CD4-positive, alpha-beta T cell treated with Interleukin-4 for 1 hour (primary cell): ENCODE measurements around the gene AGBL5.
A peak's percentile ranks its signal among the peaks of the same experiment; 100 is the strongest.

Experiments used
- DNase-seq, 2 donors: peaks; one replicate each; pipeline ENCODE4 v3.0.0-alpha.2; 2020 to 2022

The AGBL5 gene

DNA sequence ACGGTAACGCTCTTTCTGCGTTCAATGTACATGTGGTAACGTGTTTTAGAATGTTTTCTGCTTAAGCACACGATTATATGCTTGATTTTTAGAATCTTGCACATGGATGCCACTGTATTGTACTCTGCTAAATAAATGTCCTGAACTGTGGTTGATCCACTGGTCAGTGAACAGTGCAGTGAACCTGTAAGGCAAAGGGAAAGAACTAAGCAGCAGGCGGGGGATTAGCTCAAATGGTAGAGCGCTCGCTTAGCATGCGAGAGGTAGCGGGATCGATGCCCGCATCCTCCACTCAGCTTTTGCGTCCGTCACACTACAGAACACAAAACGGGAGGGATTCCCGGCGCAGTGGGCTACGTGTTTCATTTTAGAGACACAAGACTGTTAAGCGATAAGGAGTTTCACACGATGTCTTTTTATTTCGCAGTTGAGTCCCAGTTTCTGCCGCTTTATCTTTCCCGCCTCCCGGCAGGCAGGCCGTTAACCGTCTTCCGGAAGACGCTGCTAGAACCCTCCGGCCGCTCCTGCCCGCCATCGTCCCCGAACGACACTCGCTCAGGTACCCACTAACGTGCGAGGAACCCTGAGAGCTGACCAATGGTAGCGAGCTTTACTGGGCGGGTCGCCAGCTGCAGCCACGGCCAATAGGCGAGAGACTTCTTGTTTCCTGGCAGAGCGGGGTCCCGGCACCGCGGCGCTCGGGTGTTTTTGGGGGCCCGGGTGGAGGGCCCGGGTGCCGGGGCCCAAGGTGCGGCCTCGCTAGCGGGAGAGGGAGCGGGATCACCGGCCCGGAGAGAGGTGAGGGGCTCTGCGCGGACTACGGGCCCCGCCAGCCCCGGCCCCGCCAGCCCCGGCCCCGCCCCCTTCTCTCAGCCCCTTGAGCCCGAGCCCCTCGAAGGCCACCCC is at the start of gene AGBL5:
Gene AGBL5 (plus strand): TSS at position 673 of the 906 bp plus-strand sequence. CDS start 1,291 bp downstream, outside the sequence.
- peak; percentile 98 to 99 for DNase-seq

- no peak for DNase-seq
Measured at GRCh38 chr2:27001950-27002349, 49.5 kb upstream of the AGBL5 start.

- DNase-seq, result no peak
Measured at GRCh38 chr2:27003007-27003406, 48.5 kb upstream of the AGBL5 start.

DNA sequence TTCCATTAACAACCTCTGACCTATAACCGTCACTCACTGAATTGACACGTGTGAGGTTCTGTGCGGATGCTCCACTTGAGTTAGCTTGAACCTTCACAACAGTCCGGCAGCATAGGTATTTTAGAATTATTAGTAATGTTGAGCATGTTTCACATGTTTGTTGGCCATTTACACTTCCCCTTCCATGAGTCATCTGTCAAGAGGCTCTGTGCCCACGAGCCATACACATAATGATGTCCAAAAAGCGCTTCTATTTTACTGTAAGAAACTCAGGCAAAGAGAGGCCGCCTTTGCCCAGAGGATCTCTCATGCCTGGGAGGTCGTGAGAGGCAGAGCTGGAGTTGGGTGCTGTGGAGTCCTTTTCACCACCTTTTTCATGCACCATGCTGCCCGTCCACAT is 47.6 kb upstream of the AGBL5 start:
- no peak for DNase-seq

- DNase-seq, result no peak
Measured at GRCh38 chr2:27006602-27007415, 44.7 kb upstream of the AGBL5 start.

DNA sequence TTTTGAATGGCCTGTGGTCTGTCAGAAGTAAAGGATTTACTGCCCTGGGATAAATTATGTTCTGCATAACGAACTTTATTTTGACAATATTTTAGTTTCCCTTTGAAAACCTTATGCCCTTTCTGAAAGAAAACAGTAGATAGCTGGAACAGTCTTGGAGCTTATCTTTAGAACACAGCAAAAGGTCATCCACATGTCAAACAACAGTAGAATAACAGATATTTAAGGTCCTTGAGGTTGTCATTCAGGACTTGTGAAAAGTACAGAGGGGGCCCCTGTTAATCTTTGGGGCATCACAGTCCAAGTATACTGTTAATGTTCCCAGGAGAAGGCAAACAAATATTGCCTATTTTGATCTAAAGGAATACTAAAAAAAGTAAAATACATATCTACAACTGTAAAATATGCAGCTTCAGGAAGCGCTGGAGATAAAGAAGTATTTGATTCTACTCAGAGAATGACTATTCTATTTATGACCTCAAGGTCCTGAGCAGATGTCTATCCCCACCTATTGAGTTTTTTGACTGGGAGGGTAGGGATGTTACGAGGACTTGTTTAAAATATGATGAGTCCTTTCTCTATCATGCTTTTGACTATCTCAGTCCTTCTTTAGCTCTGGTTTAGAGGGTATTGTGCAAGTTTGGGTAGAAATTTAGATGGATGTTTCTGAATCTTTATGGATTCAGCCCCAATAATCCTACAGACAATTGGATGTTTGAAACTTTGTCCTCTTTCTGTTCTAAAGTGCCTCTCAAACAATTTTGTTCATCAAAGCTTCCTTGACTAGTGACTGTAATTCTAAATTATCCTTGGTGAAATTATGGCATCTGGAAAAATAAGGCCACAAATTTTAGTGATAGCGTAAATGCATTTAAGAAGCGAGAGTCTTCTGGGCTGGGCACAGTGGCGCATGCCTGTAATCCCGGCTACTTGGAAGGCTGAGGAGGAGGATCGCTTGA is 43.8 kb upstream of the AGBL5 start:
- no peak for DNase-seq

DNA sequence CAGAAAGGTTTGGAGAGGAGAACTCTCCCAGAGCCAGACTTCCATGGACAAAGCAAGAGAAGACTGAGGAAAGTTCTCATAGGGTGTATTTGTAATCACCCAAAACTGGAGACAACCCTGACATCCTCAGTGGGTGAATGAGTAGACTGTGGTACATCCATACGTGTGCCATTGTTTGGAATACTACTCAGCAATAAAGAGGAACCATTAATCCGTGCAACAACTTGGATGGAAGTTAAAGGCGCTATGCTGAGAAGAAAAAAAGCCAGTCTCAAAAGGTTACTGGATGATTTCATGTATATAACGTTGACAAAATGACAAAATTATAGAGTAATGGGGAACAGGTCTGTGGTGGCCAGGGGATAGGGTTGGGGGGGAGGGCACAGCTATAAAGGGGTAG is 42.8 kb upstream of the AGBL5 start:
- DNase-seq, result no peak

- no peak for DNase-seq
Measured at GRCh38 chr2:27009083-27009482, 42.4 kb upstream of the AGBL5 start.

DNA sequence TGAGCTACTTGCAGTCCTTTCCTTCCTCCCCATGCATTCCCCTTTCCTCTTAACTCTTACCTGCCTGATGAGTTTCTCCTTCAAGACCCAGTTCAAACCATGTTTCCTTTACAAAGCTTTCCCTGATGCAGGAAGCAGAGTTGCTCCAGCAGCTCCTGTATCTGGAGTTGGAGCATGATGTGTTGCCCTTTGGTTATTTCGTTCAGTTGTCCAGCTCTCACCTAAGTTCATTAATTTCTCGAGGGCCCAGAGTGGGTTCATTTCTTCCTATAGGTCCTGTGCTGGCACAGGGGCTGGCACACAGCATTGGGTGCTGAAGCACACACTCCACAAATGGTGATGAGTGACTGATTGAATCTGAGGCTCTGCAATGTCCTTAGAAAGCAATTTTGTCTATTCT is 41.8 kb upstream of the AGBL5 start:
- no peak for DNase-seq

GRCh38 chr2:27010139-27010538 is 41.3 kb upstream of the AGBL5 start:
- no peak for DNase-seq

DNA sequence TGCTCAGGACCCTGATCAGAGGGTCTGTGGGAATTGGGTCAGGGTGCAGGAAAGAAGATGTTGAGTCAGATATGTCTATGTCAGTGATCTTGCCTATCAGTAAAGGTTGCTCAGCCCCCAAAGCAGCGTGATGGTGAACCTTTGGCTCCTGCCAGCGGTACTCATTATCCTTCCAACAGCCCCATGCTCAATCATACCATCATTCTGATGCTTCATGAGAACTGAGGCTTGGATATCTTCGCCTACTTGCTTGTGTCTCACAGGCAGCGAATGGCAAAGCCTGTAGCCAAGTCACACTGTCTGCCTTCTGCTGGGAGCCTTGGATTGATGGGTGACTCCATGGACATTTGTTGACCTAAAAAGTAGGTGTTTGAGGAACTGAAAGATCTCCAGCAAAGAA is 37.7 kb upstream of the AGBL5 start:
- DNase-seq, result no peak

GRCh38 chr2:27014771-27015433 is 36.6 kb upstream of the AGBL5 start:
- no peak for DNase-seq

DNA sequence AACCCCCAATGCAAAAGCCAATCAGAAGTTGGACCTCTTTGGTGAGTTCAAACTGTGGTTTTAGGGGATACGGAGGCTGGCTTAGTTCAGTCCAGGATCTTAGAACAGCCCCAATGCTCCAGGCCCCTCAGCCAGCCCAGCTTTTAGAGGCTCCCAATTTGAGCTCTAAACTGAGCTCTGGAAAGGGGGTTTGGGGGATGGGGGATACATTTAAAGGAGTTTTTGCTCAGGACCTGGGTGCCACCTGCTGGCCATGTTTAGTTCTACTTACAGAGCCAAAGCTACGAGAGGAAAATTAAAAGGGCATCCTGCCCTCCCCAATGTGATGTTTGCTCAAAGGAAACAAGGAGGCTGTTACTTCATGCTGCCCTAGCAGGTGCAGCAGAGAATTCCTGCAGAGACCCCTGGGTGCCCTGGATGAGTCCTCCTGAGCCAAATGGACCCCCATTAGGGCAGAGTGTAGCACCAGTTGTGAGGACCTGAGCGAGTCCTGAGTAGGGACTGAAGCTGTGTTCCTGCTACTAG is 34.6 kb upstream of the AGBL5 start:
- peak; percentile 37 to 42 for DNase-seq

GRCh38 chr2:27018142-27018541 is 33.3 kb upstream of the AGBL5 start:
- DNase-seq, result no peak

DNA sequence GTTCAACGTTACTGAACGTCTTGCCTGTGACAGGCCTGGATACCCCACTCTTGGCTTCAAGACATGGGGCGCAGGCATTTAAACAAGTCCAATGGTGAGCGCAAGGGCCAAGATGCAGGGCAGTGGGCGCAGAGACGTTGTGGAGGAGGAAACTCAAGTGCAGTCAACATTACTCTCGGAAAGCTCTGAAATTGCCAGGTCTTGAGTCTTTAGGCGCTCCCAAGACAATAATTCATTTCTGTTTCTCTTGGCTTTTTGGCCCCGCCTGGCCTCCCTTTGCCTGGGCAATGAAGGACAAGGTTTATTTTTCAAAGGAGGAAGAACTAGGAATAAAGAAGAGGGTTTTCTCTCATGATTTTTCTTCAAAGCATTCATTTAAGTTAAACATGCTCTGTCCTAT is 32.0 kb upstream of the AGBL5 start:
- DNase-seq, result no peak

DNA sequence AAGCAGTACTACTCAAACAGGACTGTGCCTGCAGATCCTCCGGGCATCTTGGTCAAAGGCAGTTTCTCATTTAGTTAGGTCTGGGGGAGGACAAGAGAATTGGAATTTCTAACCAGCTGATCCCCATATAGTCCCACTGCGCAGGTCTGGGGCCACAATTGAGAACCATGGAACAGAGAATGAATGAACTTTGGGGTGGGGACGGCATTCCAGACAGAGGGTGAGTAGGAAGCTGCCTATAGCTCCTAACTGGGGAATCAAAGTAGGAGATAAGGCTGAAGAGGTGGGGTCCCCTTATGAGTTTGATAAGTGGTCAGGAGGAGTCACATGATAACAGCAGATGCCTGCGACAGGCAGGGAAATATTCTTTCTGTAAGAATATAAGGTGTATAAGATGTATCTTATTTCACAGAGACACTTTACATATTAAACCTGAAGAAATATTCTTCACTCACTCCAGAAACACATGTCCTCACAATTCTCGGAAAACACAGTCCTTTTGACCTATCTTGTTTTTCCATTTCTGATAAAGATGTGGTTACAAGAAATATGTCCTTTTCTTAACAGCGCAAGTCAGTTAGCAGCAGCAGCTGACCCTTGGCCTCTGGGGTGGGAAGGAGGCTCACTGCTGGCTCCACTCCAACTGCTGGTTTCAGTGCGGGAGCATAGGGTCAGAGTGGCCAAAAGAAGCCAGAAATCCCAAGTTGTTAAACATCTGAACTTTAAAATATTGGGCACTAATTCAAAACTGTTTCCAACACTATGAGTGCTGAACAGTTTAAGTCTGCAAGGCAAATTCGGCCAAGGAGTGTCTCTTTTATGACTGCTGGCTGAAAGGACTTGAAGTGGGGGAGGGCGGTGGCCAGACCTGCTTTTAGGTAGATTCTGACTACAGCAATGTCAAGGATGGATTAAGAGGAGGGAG is 31.3 kb upstream of the AGBL5 start:
- DNase-seq, result no peak

DNA sequence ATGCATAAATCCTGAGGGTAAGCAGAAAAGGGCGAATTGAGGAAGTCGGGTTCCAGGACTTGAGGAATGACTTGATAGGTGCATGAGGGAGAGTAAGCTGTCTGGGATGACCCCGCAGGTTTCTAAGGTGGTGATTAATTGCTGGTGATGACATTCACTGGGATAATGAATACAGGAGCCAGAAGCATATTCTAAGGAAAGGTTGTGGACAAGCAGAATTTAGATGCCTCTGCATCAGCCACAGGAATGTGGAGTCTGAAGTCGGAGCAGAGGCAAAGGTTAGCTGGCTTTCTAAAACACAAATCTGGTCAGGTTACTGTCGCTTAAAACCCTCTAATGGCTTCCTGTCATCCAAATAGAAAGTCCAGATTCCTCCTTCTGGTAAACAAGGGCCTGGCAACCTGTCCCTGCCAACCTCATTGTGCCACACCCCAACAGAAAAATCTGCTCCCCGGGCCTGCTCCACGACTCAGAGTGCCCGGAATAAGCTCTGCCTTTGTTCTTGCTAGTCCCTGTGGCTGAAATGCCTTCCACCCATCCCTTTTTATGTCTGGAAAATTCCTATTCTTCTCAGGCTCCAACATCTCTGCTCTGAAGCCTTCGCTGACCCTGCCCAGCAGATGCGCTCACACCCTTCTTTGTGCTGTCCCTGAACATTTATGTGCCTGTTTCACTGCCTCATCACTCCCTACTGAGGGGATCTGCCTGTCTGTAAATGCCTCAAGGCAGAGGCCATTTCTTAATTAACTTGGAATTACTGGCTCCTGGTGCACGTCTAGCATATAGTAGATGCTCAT is 30.0 kb upstream of the AGBL5 start:
- no peak for DNase-seq

GRCh38 chr2:27023740-27024139 is 27.7 kb upstream of the AGBL5 start:
- no peak for DNase-seq

DNA sequence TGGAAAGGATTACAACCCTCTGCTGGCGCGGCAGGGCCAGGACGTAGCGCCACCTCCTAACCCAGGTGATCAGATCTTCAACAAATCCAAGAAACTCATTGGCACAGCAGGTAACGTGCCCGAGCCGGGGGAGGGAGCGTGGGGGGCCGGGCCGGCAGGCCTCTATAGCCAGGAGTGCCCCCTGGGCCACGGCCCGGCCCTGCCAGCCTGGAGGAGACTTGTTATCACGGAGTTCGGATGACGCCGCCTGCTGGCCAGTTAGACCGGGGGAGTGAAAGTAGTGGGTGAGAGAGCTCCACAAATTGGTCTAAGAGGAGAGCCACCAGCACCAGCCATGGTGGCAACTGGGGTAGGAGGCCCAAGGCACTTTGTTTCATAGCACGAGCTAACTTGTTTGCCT is 27.3 kb upstream of the AGBL5 start:
- no peak for DNase-seq

- no peak for DNase-seq
Measured at GRCh38 chr2:27024812-27025211, 26.7 kb upstream of the AGBL5 start.
